ENCODE results near the gene FGGY. TPM values are rescaled to one million over a fixed set of nuclear protein-coding genes. Genes with fewer than 3 reads are reported as not detected.

FGGY gene
- total and polyA plus RNA-seq, 2 donors, result 16.6 to 36.9 TPM

DNA sequence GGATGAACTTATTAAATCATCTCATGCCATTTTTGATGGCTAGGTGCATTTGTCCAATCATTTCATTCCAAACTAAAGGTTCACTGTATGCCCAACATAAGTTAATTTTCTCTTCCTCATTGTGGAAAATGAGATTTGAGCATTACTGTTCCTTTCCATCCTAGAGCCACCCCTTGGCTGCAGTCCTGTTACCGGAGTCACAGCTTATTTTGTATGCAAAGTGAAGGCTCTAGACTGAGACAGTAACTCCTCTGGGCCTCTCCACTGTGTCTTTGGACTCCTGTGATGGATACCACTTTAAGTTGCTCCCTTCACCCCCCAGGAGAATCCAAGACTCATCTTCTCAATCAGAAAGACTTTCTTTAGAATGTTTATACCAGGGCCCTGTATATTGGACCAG is 59.7 kb downstream of the FGGY start:
- 67% methylated on average over 1 of the region's 1 CpG for WGBS
- H3K27ac ChIP-seq (ENCODE audit: low read depth), result no peak overlapping the region
- DNase-seq (ENCODE audit: extremely low spot score), result no peak
- H3K36me3 ChIP-seq (ENCODE audit: insufficient read depth), result no peaks in the 10 kb centered on the region
- no peak overlapping the region for H3K4me3 ChIP-seq (ENCODE audit: low read depth, low read length)
- H3K4me1 ChIP-seq (ENCODE audit: insufficient read depth), result no peaks in the 10 kb centered on the region

DNA sequence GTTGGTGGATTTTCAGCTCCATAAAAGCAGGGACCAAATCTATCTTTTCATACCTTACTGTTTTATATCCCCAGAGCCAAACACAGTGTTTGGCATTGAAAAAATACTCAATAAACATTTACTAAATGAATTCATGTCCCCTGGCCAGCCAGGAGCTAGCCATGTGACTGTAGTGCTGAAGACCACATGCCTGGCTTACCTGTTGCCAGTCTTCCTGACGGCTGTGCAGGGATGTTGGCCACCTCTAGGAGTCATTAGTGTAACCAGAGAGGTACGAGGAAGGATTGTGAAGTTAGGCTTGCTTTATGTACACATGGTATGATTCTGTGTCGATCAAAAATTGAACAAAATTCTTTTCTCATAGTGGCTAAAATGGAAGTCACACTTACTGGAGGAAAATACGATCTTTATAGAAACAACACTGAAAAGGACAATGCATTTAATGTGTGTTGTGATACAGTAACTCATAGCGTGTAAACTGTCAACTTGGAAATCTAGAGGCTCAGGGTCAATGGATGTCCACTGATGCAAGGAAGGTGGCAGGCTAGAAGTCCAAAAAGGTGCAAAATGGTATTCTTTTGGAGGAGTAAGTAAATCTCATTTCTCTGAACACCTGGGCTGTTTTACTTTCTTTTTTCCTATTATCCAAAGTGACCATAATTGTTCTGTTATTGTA is 60.9 kb downstream of the FGGY start:
- H3K27ac ChIP-seq (ENCODE audit: low read depth), result no peak overlapping the region
- DNase-seq (ENCODE audit: extremely low spot score), result no peak
- no peaks in the 10 kb centered on the region for H3K4me1 ChIP-seq (ENCODE audit: insufficient read depth)
- H3K4me3 ChIP-seq (ENCODE audit: low read depth, low read length), result no peak overlapping the region
- H3K36me3 ChIP-seq (ENCODE audit: insufficient read depth), result no peaks in the 10 kb centered on the region
- WGBS, result 95% methylated on average over 5 of the region's 5 CpGs

DNA sequence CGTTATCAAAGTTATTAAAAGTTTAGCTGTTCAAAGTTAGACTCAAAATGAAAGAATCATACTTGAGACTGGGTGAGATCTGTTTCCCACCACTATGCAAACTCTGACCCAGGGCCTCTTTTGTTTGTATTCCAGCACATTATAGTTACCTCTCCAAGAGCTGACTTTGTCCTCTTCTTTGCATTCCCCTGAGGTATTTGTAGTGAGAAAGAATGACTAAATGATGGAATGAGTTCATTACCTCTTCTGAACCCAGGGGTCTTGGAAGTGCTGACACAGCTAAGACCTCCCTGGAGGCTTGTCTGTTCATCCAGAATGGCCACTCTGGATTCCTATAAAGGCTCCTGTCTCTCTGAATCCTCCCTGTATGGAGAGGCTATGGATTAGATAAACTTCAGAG is 62.4 kb downstream of the FGGY start:
- Histone ChIP-seq H3K36me3 (ENCODE audit: insufficient read depth) (no peaks in the 10 kb centered on the region), H3K27ac (ENCODE audit: low read depth) (no peak overlapping the region), H3K4me1 (ENCODE audit: insufficient read depth) (no peaks in the 10 kb centered on the region), H3K4me3 (ENCODE audit: low read depth, low read length) (no peak overlapping the region)
- DNase-seq (ENCODE audit: extremely low spot score), result no peak
- 75% methylated on average over 1 of the region's 1 CpG for WGBS

DNA sequence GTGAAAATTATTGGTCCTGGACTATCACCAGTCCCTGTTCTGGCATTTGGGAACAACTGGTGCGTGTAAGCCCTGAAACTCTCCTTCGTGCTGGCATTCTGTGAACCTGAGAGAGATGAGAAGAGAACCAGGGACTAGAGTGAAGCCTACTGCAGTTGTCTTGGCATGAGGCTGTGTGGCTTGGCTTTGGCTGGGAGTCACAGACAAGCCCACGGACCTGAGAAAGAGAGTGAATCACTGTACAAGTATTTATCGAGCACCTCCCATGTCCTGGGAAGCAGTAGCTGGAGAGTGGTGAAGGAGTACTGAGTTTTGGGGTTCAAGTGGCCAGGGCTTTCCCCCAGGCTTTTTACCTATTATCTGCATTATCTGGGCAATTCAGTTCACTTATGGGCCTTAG is 63.3 kb downstream of the FGGY start:
- 74% methylated on average over 4 of the region's 4 CpGs for WGBS
- no peaks in the 10 kb centered on the region for H3K4me1 ChIP-seq (ENCODE audit: insufficient read depth)
- no peaks in the 10 kb centered on the region for H3K36me3 ChIP-seq (ENCODE audit: insufficient read depth)
- no peak overlapping the region for H3K4me3 ChIP-seq (ENCODE audit: low read depth, low read length)
- no peak overlapping the region for H3K27ac ChIP-seq (ENCODE audit: low read depth)
- DNase-seq (ENCODE audit: extremely low spot score), result no peak

DNA sequence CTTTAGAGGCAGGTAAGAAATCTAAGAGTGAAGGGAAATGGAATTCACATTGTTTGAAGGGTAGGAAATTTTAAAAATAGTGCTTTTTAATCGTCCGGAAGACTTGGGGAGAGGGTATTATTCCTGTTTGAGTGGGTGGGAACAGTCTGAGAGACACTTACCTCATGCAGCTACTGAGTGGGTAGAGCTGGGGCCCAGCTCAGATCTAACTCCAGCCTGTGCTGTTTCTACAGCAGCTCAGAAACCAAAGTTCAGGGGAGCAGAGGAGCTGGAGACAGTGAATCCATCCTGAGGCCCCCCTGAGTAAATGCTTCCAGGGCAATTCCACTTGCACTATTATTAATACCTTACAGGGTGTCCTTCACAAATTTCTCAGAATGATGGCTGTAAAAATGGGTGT is 63.8 kb downstream of the FGGY start:
- no peak for DNase-seq (ENCODE audit: extremely low spot score)
- WGBS, result 91% methylated on average over 2 of the region's 2 CpGs
- Histone ChIP-seq H3K4me1 (ENCODE audit: insufficient read depth) (no peaks in the 10 kb centered on the region), H3K27ac (ENCODE audit: low read depth) (no peak overlapping the region), H3K36me3 (ENCODE audit: insufficient read depth) (no peaks in the 10 kb centered on the region), H3K4me3 (ENCODE audit: low read depth, low read length) (no peak overlapping the region)

DNA sequence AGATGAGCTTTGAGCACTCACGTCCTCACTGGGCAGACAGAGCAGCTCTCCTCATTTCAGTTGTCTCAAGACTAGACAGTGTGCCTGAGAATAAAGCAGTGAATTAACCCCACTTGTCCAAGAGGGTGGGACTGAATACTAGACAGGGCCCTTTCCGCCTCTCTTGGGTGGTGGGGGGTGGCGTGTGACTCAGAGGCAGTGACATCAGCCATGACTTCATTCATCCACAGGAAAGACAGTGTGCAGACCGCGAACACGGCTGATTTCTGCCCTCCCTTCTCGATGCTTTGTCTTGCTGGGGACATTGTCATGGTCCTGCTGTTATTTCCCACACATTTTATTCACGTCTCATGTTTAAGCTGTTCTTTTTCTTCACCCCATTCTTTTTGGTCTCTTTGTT is 64.9 kb downstream of the FGGY start:
- Histone ChIP-seq H3K4me1 (ENCODE audit: insufficient read depth) (no peaks in the 10 kb centered on the region), H3K4me3 (ENCODE audit: low read depth, low read length) (no peak overlapping the region), H3K36me3 (ENCODE audit: insufficient read depth) (no peaks in the 10 kb centered on the region), H3K27ac (ENCODE audit: low read depth) (no peak overlapping the region)
- WGBS, result 94% methylated on average over 8 of the region's 8 CpGs
- no peak for DNase-seq (ENCODE audit: extremely low spot score)

DNA sequence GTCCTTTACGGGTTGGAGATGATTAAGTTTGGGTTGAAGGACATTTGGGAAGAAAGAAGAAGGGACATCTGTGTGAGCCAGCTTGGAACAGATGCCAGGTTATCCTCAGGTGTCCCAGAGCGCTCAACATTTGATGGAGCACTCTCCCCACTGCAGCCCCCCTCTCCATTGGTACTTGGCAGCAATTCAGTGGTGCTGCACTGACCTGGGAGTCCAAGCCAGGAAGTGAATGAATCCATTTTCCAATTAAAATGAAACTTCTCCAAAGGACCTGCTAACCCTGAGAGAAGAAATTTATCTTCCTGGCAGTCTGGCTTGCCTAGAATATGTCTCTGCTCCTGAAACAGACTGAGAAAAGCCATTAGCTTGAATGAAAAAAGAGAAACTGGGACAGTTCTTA is 67.1 kb downstream of the FGGY start:
- Histone ChIP-seq H3K27ac (ENCODE audit: low read depth) (no peak overlapping the region), H3K4me1 (ENCODE audit: insufficient read depth) (no peaks in the 10 kb centered on the region), H3K36me3 (ENCODE audit: insufficient read depth) (no peaks in the 10 kb centered on the region), H3K4me3 (ENCODE audit: low read depth, low read length) (no peak overlapping the region)
- WGBS, result 96% methylated on average over 2 of the region's 2 CpGs
- no peak for DNase-seq (ENCODE audit: extremely low spot score)

DNA sequence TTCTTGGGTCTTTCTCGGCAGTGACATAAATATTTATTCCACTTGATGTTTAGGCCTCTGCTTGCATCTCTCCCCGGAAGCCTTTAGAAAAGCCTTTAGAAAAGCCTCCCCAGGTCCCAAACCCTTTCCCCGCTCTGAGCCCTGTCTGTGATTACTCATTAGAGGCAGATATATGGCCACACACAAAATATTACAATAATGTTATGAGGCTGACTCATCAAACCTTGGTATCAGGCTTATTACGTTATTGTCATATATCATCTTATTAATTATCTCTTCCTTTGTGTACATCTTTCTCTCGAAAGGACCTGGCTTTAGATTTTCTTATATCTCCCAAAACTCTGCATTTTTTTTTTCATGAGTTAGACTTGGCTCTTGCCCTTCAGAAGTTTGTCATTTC is 69.5 kb downstream of the FGGY start:
- H3K4me1 ChIP-seq (ENCODE audit: insufficient read depth), result no peaks in the 10 kb centered on the region
- 69% methylated on average over 5 of the region's 5 CpGs for WGBS
- no peak overlapping the region for H3K4me3 ChIP-seq (ENCODE audit: low read depth, low read length)
- no peaks in the 10 kb centered on the region for H3K36me3 ChIP-seq (ENCODE audit: insufficient read depth)
- no peak overlapping the region for H3K27ac ChIP-seq (ENCODE audit: low read depth)
- DNase-seq (ENCODE audit: extremely low spot score), result no peak

DNA sequence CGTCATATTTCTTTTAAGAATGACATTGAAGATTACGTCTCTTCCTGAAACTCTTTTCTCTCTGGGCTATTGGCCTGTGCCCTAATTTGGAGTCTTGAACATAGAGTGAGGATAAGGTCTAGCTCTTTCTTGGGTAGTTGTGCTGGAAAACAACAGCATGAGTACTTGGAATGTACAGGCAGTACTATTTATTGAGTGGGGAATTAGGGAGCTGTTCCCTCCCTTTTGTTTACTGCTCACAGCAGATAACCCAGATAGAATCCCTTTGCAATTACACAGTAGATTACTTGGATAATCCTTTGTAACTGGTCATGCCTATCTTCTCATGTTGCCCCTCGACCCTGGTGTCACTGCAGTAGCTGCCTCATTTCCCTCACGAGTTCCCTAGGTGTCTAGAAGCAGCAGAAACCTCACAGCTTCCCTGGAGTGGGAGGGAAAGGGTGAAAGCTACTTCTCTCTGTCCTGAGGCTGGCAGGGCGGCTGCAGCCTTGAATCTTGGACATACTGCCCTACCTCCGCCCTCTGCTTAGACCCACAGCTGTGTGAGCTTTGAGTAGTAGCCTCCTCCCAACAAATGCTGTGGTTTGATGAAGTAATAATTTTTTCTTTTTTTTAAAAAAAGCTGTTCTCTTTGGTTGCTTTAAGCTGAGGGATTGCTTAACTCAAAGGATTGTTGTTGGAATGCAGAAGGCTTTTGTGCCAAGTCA is 70.6 kb downstream of the FGGY start:
- no peaks in the 10 kb centered on the region for H3K4me1 ChIP-seq (ENCODE audit: insufficient read depth)
- H3K36me3 ChIP-seq (ENCODE audit: insufficient read depth), result no peaks in the 10 kb centered on the region
- peak; percentile 8 for DNase-seq (ENCODE audit: extremely low spot score)
- WGBS, result 31% methylated on average over 6 of the region's 6 CpGs
- H3K4me3 ChIP-seq (ENCODE audit: low read depth, low read length), result no peak overlapping the region
- no peak overlapping the region for H3K27ac ChIP-seq (ENCODE audit: low read depth)

DNA sequence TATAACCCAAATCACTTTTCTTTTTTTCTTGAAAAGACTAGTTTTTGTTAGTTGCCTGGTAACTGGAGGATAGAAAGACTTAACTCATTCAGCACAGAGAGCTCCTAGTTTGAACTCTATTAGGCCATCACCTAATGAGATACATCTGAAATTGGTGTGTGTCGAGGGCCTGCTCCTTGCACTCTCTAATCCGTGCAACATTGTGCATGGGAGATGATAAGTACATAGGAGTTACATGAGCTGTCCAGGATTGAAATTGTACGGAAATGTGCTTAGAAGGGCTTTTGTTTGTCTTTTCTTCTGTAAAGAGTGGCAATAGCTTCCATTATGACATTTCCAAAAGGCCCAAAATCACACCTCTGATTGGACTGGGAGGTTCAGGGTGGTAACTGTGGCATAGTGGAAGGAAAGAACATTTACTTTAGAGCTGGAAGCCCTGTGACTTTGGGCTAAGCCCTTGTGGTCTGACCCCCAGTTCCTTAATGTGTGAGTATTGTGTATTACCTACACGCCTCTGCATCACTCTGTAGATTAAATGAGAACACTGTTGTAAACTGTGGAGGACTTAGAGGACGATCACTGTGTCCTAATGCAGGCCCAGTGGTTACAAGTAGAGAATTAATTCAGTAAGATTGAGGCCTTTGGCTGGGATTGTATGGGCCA is 71.2 kb downstream of the FGGY start:
- no peaks in the 10 kb centered on the region for H3K36me3 ChIP-seq (ENCODE audit: insufficient read depth)
- no peak for DNase-seq (ENCODE audit: extremely low spot score)
- no peaks in the 10 kb centered on the region for H3K4me1 ChIP-seq (ENCODE audit: insufficient read depth)
- 66% methylated on average over 5 of the region's 5 CpGs for WGBS
- no peak overlapping the region for H3K4me3 ChIP-seq (ENCODE audit: low read depth, low read length)
- peak overlapping the region; percentile 76 for H3K27ac ChIP-seq (ENCODE audit: low read depth)

DNA sequence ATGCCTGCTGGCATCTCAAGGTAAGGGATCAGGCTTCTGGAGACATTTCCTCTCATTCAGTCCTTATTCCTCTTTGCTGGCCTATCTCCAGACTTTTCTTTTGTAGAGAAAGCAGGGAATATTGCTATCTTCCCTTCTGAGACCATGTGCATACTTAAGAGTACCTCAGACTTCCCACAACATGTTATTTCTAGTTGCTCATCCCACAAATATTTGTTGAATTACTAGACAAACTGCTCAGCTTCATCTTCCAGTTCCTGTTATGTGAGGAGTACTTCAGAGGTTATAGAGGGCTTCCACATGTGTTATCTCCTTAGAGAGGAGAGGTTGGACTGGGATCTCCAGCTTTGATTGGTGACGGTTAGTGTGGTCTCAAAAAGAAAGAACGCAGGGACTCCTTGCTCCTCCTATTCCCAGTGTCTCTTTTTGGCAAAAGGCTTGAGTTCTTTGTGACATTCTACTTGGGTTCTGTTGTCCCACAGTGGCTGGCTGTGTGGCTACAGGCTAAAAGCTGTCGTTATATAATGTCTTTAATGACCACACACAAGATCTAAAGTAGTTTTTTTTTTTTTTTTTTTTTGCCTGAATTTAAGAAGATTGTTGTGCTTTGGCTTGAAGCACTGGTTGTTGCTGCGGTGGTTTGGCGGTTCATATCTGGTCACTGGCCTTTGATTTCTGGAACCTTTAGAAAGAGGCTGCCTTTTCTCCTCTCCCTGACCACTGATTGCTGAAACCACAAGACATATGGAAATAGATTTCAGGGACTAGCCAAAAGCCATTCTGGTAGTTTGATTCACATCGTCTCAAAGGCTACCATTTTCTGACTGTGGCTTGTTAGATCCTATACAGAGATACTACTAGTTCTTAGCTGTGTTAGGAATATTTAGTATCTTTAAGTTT is 78.7 kb downstream of the FGGY start:
- H3K36me3 ChIP-seq (ENCODE audit: insufficient read depth), result no peaks in the 10 kb centered on the region
- no peak overlapping the region for H3K4me3 ChIP-seq (ENCODE audit: low read depth, low read length)
- 75% methylated on average over 6 of the region's 6 CpGs for WGBS
- H3K4me1 ChIP-seq (ENCODE audit: insufficient read depth), result no peaks in the 10 kb centered on the region
- DNase-seq (ENCODE audit: extremely low spot score), result no peak
- peak overlapping the region; percentile 50 for H3K27ac ChIP-seq (ENCODE audit: low read depth)

DNA sequence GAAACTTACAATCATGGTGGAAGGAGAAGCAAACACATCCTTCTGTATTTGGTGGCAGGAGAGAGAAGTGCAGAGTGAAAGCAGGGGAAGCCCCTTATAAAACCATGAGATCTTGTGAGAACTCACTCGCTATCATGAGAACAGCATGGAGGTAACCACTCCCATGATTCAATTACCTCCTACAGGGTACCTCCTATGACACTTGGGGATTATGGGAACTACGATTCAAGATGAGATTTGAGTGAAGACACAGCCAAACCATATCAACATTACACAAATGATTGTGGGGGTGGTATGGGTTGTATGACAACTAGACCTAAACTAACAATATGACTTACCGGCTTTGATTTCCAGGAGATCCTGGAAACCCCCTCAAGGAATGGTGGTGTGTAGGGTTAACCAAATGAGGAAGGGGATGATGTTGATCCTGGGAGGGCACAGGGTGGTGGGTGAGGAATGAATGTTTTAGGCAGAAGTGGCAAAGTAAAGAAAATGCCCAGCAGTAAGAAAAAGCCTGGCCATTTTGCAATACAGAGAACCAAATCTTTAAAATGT is 80.5 kb downstream of the FGGY start:
- H3K36me3 ChIP-seq (ENCODE audit: insufficient read depth), result no peaks in the 10 kb centered on the region
- DNase-seq (ENCODE audit: extremely low spot score), result no peak
- no peaks in the 10 kb centered on the region for H3K4me1 ChIP-seq (ENCODE audit: insufficient read depth)
- no peak overlapping the region for H3K4me3 ChIP-seq (ENCODE audit: low read depth, low read length)
- 96% methylated on average over 3 of the region's 3 CpGs for WGBS
- no peak overlapping the region for H3K27ac ChIP-seq (ENCODE audit: low read depth)

DNA sequence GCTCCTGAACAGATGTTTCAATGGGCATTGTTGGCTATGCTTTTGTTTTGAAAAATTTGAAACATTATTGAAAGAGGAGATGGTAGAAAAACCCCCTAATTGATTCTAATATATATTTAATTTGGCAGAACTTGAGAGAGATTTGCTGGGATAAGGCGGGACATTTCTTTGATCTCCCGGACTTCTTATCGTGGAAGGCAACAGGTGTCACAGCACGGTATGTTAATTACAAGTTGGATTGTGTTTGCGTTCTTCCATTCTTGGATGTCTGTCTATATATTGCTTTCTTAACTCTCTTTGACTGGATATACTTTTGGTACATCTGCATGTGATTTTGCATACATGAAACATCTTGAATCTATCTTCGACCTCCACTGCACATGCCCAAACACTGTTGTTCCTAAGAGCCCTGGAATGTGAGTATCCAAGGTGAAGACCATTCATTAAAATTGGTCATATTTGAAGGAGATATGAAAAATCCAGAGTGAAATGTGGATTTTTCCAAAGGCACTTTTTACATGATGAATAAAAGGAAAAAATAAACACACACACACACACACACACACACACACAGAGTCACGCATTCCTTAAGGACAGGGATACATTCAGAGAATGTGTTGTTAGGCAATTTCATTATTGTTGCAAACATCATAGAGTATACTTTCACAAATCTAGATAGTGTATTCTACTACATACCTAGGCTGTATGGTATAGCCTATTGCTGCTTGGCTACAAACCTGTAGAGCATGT is 81.9 kb downstream of the FGGY start:
- 94% methylated on average over 7 of the region's 7 CpGs for WGBS
- no peaks in the 10 kb centered on the region for H3K4me1 ChIP-seq (ENCODE audit: insufficient read depth)
- H3K27ac ChIP-seq (ENCODE audit: low read depth), result no peak overlapping the region
- no peak overlapping the region for H3K4me3 ChIP-seq (ENCODE audit: low read depth, low read length)
- H3K36me3 ChIP-seq (ENCODE audit: insufficient read depth), result no peaks in the 10 kb centered on the region
- DNase-seq (ENCODE audit: extremely low spot score), result no peak
